Activated naive CD8-positive, alpha-beta T cell treated with anti-CD3 and anti-CD28 coated beads, Interleukin-2, amount 50 U/mL, for 24 hours (primary cell): Measurements from ENCODE around the gene PITPNM3.

ENCODE experiments used
- ATAC-seq: fragments of 150-1000 bp; cut with Tn5 transposase; one replicate; pipeline ENCODE4 v1.10.0; 2021
- DNase-seq: peaks from one replicate; pipeline ENCODE4 v3.0.0; 2021
- H3K27ac Mint-ChIP-seq: one replicate; pipeline ENCODE4 v1.8.0; 2021; ENCODE audit warnings: mild to moderate bottlenecking, mixed read lengths
- H3K27me3 Mint-ChIP-seq: one replicate; pipeline ENCODE4 v1.8.0; 2021; ENCODE audit warnings: mixed read lengths
- H3K36me3 Mint-ChIP-seq: one replicate; pipeline ENCODE4 v1.8.0; 2021; ENCODE audit warnings: low read depth, mixed read lengths
- H3K4me1 Mint-ChIP-seq: one replicate; pipeline ENCODE4 v1.8.0; 2021; ENCODE audit warnings: mixed read lengths
- H3K4me3 Mint-ChIP-seq: one replicate; pipeline ENCODE4 v1.8.0; 2021; ENCODE audit warnings: mild to moderate bottlenecking, moderate library complexity, mixed read lengths
- H3K9me3 Mint-ChIP-seq: one replicate; pipeline ENCODE4 v1.8.0; 2021; ENCODE audit warnings: mixed read lengths

The PITPNM3 gene

DNA sequence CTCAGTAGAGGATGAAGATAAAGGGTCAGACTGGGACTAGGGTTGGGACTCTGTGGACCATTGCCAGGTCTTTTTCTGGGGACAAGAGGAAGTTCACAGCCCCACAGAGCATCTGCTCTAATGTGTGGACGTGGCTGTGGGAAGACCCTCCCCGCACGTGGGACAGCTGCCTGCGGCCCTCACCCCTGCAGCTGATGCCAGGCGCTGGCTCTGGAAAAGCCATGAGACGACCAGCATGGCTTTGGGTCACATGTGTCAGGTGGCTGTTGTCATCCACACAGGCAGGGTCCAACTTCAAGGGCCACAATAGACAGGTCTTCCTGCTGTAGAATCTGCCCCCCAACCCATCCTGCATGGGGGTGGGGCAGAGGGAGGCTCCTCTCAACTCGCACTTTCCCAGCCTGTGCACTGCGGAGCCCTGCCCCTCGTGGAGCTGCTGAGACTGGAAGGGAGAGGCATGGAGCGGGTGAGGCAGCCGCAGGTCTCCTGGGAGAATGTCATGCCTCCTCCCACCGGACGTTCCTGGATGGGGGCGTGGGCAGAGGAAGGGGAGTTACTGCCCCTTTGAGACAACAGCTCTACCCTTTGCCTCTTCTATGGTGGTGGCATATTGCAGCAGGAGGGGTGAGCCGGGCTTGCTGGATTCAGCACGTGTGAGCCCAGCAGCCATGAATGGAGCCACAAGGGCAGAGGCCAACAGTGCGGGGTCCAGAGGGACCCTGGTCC lies 58.7 kb downstream of the PITPNM3 start:
- Mint-ChIP-seq H3K36me3 (no peaks in the 10 kb centered on the region), H3K4me1 (peaks cover 19% of the 10 kb centered on the region), H3K9me3 (no peaks in the 10 kb centered on the region), H3K4me3 (no peak overlapping the region), H3K27ac (no peak overlapping the region), H3K27me3 (peaks cover 9% of the 10 kb centered on the region)
- ATAC-seq = no peak
- no peak for DNase-seq

DNA sequence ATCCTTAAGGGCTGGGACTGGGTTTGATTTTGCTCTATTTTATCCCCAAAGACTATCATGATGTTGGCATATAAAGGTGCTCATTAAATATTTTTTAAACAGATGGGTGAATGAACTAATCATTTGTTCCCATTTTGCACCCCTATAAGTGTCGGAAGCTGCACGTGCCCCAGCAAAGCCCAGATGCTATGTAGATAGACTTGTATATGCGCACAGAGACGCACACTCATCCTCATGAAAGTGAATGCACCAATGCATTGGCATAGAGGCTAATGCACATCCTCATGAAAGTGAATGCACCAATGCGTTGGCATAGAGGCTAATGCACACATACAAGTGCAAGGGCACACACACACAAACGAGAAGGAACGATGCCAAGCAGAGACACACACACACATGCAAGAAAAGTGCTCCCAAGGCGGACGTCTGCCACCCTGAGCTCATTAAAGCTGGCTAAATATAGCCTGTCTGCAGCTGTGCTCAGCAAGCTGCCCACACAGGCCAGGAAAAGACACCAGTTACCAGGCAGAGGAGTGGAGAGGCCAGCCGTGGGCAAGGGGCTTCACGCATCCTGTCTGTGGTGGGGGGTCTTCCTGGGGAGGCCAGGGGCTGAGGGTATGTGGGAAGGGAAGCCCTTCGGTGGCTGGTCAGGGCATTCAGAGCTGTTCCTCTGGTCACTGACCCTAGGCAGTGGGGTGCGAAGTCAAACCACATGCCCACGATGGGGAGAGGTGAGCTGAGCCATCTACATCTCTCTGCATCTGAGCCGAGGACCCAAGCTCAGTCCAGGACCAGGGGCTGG lies 59.5 kb downstream of the PITPNM3 start:
- ATAC-seq (no peak), DNase-seq (no peak)
- H3K4me1 Mint-ChIP-seq = peaks cover 19% of the 10 kb centered on the region
- H3K27ac Mint-ChIP-seq = no peak overlapping the region
- H3K4me3 Mint-ChIP-seq = no peak overlapping the region
- no peaks in the 10 kb centered on the region for H3K36me3 Mint-ChIP-seq
- H3K27me3 Mint-ChIP-seq = peaks cover 9% of the 10 kb centered on the region
- H3K9me3 Mint-ChIP-seq = no peaks in the 10 kb centered on the region

DNA sequence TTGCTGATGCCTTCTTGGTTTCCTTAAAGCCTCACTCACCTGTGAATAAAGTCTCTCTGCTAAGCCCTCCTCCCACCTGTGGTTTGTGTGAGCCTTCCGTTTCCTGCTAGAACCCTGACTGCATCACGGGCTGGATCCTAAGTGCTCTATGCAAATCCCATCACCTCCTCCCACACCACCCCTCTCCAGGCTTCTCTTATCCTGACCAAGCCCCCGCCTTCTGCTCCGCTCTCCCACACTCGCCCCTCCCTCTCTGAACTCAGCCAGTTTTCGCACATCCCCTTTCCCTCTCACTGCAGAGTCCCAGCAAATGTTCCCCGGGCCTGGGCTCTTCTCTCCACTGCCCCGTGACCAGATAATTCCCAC lies 60.3 kb downstream of the PITPNM3 start:
- ATAC-seq = peak; percentile 73
- H3K27me3 Mint-ChIP-seq = peaks cover 9% of the 10 kb centered on the region
- H3K9me3 Mint-ChIP-seq = no peaks in the 10 kb centered on the region
- no peak overlapping the region for H3K4me3 Mint-ChIP-seq
- H3K36me3 Mint-ChIP-seq = no peaks in the 10 kb centered on the region
- H3K4me1 Mint-ChIP-seq = peaks cover 19% of the 10 kb centered on the region
- peak; percentile 17 for DNase-seq
- H3K27ac Mint-ChIP-seq = no peak overlapping the region

DNA sequence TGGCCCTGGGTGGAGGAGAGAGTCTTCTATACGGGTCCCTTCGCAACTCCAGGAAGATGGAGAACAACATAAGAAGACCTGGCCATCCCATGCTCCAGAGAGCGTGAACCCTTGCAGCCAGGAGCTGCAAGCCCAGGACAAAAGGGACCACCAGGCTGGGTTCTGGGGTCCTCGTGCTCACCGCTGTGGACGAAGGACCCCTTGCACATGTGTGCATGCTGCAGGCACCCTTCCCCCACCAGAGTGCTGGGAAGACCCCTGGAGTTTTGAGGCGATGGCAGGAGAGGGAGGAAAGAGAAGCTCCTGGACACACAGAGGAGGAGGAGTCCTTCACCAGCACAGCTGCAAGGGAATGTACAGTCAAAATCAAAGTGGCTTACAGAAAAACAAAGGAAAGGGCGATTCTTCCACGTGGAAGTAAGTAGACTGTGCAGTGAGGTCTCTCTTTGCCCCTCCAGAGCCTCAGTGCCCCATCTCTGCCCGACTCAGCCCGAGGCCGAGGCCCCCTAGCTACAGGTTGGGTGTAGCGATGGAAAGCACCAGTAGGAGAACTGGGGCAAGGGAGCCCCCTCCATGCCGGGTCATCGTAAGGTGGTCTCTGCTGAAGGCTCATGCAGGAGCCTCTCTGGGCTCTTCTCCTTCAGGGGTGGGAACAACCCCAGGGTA lies 60.8 kb downstream of the PITPNM3 start:
- no peak for ATAC-seq
- H3K27ac Mint-ChIP-seq = no peak overlapping the region
- H3K4me3 Mint-ChIP-seq = no peak overlapping the region

DNA sequence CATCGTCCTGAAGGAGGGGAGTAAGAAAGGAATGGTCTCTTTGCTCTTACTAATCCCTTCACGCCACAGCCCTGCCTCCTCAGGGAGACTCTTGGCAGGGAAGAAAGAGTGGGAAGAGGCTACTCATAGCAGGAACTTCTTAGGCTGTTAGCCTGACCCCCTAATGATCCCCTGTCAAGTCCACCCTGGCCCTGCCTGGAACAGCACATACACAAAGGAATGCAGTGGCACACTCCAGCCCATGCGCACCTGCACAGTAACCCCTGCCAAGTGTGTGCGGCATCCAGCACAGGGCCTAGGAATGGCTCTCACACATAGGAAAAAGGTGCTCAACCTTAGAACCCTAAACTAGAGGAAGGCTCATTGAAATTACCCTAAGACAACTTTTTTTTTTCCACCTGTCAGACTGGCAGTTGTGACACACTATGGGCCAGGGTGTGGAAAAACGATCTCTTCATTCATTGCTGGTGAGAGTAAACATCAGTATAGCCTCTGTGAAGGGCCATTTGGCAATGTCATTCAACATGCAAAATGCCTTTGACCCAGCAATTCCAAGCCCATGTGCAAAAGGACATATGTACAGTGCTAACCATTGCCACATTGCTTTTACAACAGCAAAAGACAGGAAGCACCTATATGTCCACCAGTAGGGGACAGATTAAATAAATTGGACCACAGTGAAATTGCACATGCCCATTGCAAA lies 62.0 kb downstream of the PITPNM3 start:
- H3K4me3 Mint-ChIP-seq = no peak overlapping the region
- peaks cover 19% of the 10 kb centered on the region for H3K4me1 Mint-ChIP-seq
- DNase-seq (no peak), ATAC-seq (no peak)
- H3K27ac Mint-ChIP-seq = no peak overlapping the region
- H3K27me3 Mint-ChIP-seq = peaks cover 11% of the 10 kb centered on the region
- H3K36me3 Mint-ChIP-seq = no peaks in the 10 kb centered on the region
- H3K9me3 Mint-ChIP-seq = no peaks in the 10 kb centered on the region

More for the DNA sequence above, 60.8 kb downstream of the PITPNM3 start:
- Mint-ChIP-seq H3K36me3 (no peaks in the 10 kb centered on the region), H3K27me3 (peaks cover 9% of the 10 kb centered on the region), H3K4me1 (peaks cover 19% of the 10 kb centered on the region), H3K9me3 (no peaks in the 10 kb centered on the region)
- DNase-seq = no peak

DNA sequence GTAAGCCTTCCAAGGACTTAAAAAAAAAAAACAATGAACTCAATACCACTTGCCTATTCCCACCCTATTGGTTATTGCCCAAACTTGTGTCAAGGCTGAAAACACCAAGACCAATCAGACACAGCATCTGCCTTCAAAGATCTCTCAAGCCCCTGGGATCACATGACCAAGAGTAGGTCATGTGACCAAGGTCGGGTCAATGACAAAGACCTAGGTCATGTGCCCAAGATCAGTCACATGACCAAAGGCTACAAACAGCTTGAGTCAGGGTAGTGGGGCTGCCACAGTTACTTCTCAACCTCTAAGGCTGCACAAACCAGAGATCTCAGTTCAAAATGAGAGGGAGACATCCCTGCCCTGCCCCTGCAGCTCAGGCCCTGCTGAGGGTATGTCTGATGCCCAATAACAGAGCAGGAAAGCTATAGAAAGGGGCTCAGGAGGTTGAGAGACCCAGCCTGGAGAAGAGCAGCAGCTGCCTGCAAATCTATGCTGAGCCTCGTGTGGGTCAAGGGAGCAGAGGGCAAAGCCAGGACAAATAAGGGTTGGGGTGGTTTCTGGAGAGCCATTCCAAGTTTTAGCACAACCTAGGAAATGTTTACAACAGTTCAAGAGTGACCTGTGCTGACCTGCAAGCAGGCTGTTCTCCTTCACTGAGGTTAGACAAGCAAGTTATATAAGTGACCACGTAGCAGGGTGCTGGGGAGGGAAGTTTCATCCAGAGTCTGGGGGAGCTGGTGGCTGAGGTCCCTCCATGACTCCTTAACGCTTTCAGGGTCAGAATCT lies 63.3 kb downstream of the PITPNM3 start:
- no peaks in the 10 kb centered on the region for H3K9me3 Mint-ChIP-seq

DNA sequence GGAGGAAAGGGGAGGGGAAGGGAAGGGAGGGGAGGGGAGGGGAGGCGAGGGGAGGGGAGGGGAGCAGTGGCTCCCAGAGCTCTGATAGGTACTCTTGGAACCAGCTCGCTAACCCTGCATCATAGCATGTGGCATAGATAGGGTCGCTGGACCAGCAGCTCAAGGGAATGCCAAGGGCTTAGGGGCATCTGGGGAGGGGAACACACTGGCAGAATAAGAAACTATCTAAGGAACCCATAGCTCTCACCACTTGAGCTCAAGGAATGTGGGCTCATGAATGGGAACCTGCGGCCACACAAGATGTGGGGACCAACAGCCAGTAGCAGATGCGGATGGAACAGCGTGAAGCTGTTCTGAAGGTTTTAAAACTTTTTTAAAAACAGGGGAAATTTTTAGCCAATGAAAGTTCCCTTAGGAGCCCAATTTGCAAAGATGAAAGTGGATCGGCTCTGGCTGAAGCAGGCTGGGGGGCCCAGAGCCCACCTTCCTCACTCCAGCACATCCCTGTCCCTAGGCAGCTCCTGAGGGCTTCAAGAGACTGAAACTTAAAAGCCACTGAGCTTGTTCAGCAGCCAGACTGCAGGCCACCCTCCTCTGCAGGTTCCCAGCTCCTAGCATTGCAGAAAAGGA lies 65.2 kb downstream of the PITPNM3 start:
- peaks cover 10% of the 10 kb centered on the region for H3K4me1 Mint-ChIP-seq
- ATAC-seq = no peak
- H3K4me3 Mint-ChIP-seq = no peak overlapping the region
- H3K27me3 Mint-ChIP-seq = peaks cover 6% of the 10 kb centered on the region
- no peak for DNase-seq
- H3K27ac Mint-ChIP-seq = no peak overlapping the region
- H3K36me3 Mint-ChIP-seq = no peaks in the 10 kb centered on the region
- H3K9me3 Mint-ChIP-seq = no peaks in the 10 kb centered on the region

More for the DNA sequence above, 63.3 kb downstream of the PITPNM3 start:
- Mint-ChIP-seq H3K27ac (no peak overlapping the region), H3K36me3 (no peaks in the 10 kb centered on the region), H3K4me1 (peaks cover 19% of the 10 kb centered on the region), H3K27me3 (peaks cover 11% of the 10 kb centered on the region), H3K4me3 (no peak overlapping the region)
- ATAC-seq = no peak
- no peak for DNase-seq

DNA sequence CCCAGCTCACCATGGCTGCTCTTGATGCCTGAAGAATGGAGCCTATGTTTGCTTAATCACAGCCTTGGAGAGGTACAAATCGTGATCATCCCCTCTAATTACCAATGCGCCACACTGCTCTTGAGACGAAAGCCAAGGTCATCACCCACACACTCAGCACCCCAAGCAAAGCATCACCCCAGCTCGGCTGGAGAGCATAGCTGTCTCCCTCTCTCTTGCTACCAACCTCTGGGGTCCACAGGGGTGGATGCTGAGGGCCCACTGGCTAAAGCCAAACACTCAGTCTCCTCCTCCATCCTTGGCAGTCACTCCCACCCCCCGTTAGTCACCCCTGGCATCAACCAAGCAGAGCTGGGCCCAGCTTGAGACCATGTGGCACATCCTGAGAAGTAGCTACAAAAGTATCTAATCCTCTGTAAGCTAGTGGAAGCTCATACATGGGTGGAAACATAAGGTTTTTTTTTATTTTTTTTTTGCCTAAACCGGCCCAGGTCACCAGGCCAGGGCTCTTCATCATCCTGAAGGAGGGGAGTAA lies 67.3 kb downstream of the PITPNM3 start:
- H3K27me3 Mint-ChIP-seq = peaks cover 5% of the 10 kb centered on the region
- H3K9me3 Mint-ChIP-seq = no peaks in the 10 kb centered on the region
- no peaks in the 10 kb centered on the region for H3K36me3 Mint-ChIP-seq
- DNase-seq = no peak
- H3K4me3 Mint-ChIP-seq = no peak overlapping the region
- no peaks in the 10 kb centered on the region for H3K4me1 Mint-ChIP-seq
- ATAC-seq = no peak
- no peak overlapping the region for H3K27ac Mint-ChIP-seq

DNA sequence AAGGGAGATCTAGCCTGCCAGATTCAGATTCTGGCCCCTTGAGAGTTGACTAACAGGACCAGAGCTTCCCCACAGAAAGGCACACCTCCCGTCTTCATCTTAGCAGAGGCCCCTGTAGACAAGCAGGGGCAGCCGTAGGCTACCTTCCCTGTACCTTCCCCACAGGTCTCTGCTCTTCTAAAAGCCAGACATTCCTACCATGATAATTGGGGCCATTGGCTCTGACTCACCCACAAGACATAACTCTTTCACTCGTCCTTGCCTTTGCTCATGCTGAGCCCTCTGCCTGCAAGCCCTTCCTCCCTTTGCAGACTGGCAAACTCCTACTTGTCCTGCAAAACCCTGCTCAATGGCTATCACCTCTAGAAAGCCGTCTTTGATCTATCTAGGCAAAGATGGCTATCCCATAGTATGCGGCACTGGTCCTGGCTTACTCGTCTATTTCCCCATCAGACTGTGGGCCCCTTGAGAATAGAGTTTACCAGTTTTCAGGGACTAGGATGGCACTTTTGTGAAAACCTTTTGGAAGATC lies 68.3 kb downstream of the PITPNM3 start:
- H3K4me3 Mint-ChIP-seq = no peak overlapping the region
- no peaks in the 10 kb centered on the region for H3K9me3 Mint-ChIP-seq
- no peak for ATAC-seq
- no peak for DNase-seq
- peaks cover 5% of the 10 kb centered on the region for H3K27me3 Mint-ChIP-seq
- H3K36me3 Mint-ChIP-seq = no peaks in the 10 kb centered on the region
- H3K27ac Mint-ChIP-seq = no peak overlapping the region
- H3K4me1 Mint-ChIP-seq = no peaks in the 10 kb centered on the region

DNA sequence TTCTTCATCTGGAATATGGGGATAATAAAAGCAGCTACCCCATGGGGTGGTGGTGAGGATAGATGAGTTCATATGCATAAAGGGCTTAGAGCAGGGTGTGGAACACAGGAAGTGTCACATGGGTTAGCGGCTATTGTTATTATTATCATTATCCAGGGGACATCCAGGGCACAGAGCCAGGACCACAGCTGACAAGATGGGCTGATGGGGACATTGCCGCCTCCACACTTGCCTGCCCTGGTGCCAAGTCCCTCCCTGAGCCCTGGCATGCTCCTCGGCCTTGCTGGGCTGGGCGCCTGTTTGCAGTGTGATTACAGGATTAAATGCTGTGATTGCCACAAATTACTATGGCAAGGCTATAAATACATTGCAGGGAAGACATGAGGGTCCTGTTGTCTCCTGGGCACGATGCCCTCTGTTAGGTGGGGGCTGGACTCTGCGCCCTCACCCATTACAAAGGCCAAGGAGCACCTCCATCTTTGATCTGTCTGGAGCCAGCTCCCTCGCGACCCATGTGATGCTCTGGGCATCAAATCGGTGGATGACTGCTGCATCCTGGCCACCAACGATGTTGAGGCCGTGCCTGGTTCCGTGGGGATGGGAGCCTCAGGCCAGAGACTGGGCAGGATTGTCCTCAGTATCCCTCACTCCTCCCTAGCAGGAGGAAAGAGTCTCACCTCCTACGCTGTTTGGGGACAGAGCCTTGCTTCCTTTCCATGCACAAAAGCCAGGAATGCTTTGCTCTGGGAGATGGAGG lies 68.9 kb downstream of the PITPNM3 start:
- Mint-ChIP-seq H3K27ac (no peak overlapping the region), H3K4me3 (no peak overlapping the region), H3K4me1 (no peaks in the 10 kb centered on the region), H3K9me3 (no peaks in the 10 kb centered on the region), H3K36me3 (no peaks in the 10 kb centered on the region), H3K27me3 (peaks cover 4% of the 10 kb centered on the region)
- ATAC-seq (no peak), DNase-seq (no peak)

DNA sequence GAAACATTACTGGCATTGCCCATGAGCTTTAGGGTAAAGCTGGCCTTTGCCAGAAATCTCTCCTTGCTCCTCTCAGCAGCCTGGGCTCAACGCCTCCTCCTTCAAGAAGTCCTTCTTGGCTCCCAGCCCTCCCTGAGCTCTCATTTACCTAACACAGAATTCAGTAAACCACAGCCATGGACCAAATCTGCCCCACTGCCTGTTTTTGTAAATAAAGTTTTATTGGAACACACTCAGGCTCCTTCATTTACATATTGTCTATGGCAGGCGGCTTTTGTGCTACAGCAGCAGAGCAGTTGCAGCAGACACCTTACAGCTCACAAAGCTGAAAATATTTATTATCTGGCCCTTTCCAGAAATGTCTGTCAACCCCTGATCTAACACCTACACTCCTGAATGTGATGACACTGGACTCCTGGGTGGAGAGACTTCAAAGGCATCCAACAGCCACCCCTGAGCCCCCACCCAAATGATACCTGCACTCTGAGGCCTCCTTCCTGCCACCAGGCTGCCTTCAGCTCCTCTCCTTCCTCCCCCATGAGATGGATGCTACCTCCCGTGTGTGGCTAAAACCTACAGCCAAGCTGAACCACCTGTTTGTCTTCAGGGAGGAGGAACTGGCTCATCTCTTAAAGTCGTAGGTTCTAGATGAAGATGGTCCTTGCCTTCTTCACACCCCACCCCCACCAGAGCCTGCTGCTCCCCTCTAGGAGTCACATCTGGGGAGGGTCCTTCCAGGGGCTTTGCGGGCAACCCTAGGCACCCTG lies 70.5 kb downstream of the PITPNM3 start:
- H3K27ac Mint-ChIP-seq = no peak overlapping the region
- no peaks in the 10 kb centered on the region for H3K36me3 Mint-ChIP-seq
- peaks cover 4% of the 10 kb centered on the region for H3K27me3 Mint-ChIP-seq
- H3K9me3 Mint-ChIP-seq = no peaks in the 10 kb centered on the region
- H3K4me1 Mint-ChIP-seq = no peaks in the 10 kb centered on the region
- DNase-seq (no peak), ATAC-seq (no peak)
- no peak overlapping the region for H3K4me3 Mint-ChIP-seq

DNA sequence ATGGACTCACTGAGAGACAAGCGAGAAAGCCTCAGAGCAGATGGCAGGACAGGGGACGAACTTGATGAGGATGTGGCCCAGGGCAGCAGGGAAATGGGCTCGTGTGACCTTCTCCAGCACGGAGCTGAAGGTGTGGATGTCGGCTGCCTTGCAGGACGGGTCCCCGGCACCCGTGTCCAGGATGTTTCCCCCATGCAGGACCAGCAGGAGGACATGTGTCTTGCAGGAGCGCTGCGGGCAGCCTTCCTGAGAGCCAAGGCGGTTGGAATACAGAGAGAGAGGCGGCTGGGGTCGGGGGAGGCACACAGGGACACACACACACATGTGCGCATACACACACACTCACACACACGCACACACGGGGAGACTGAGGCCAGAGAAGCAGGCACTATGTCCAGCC lies 72.8 kb downstream of the PITPNM3 start:
- no peaks in the 10 kb centered on the region for H3K4me1 Mint-ChIP-seq
- ATAC-seq = no peak
- no peak overlapping the region for H3K27ac Mint-ChIP-seq
- H3K4me3 Mint-ChIP-seq = no peak overlapping the region
- DNase-seq = no peak
- peaks cover 2% of the 10 kb centered on the region for H3K27me3 Mint-ChIP-seq
- H3K9me3 Mint-ChIP-seq = no peaks in the 10 kb centered on the region
- H3K36me3 Mint-ChIP-seq = no peaks in the 10 kb centered on the region
